HG02642 (cell line): ENCODE data around the gene CACNA1C.

ENCODE experiments used
- ATAC-seq: cut with Tn5 transposase; IDR thresholded peaks from one replicate; pipeline ENCODE4 v1.9.1; 2021; ENCODE audit warnings: mild to moderate bottlenecking; ENCODE audit not compliant: unreplicated experiment, poor library complexity

Gene CACNA1C

GRCh38 chr12:2328661-2329060 lies 275.9 kb downstream of the CACNA1C start:
- ATAC-seq: no peak

GRCh38 chr12:2329661-2330210 lies 276.9 kb downstream of the CACNA1C start:
- no peak for ATAC-seq

GRCh38 chr12:2332236-2332635 lies 279.4 kb downstream of the CACNA1C start:
- no peak for ATAC-seq

- ATAC-seq: no peak
Measured at GRCh38 chr12:2332947-2333346, 280.2 kb downstream of the CACNA1C start.

- ATAC-seq: no peak
Measured at GRCh38 chr12:2333491-2334195, 280.9 kb downstream of the CACNA1C start.

GRCh38 chr12:2334271-2334670 lies 281.5 kb downstream of the CACNA1C start:
- ATAC-seq: no peak

GRCh38 chr12:2334689-2335088 lies 281.9 kb downstream of the CACNA1C start:
- ATAC-seq: no peak

GRCh38 chr12:2335109-2335508 lies 282.3 kb downstream of the CACNA1C start:
- no peak for ATAC-seq

GRCh38 chr12:2335513-2335912 lies 282.7 kb downstream of the CACNA1C start:
- ATAC-seq: no peak

- no peak for ATAC-seq
Measured at GRCh38 chr12:2335916-2336315, 283.1 kb downstream of the CACNA1C start.

GRCh38 chr12:2336409-2336829 lies 283.6 kb downstream of the CACNA1C start:
- ATAC-seq: peak; percentile 77

GRCh38 chr12:2337031-2338010 lies 284.5 kb downstream of the CACNA1C start:
- no peak for ATAC-seq

- no peak for ATAC-seq
Measured at GRCh38 chr12:2338381-2338780, 285.6 kb downstream of the CACNA1C start.

GRCh38 chr12:2338991-2339431 lies 286.2 kb downstream of the CACNA1C start:
- ATAC-seq: no peak

- no peak for ATAC-seq
Measured at GRCh38 chr12:2341051-2341751, 288.4 kb downstream of the CACNA1C start.

GRCh38 chr12:2341871-2342270 lies 289.1 kb downstream of the CACNA1C start:
- ATAC-seq: no peak

- no peak for ATAC-seq
Measured at GRCh38 chr12:2343681-2344080, 290.9 kb downstream of the CACNA1C start.

- ATAC-seq: no peak
Measured at GRCh38 chr12:2344476-2344875, 291.7 kb downstream of the CACNA1C start.

GRCh38 chr12:2344885-2345284 lies 292.1 kb downstream of the CACNA1C start:
- ATAC-seq: no peak

- ATAC-seq: no peak
Measured at GRCh38 chr12:2345902-2346301, 293.1 kb downstream of the CACNA1C start.
